K562 (cell line): ENCODE results near the gene ADAM8. TPM values are rescaled to one million over a fixed set of nuclear protein-coding genes. Genes with fewer than 3 reads are reported as not detected.

ENCODE experiments used
- CCNT2 ChIP-seq: IDR thresholded peaks from 2 replicates; pipeline ENCODE4 v1.6.1; 2011; ENCODE audit warnings: borderline replicate concordance, low read depth, mild to moderate bottlenecking, moderate library complexity, mixed read lengths, low read length; ENCODE audit not compliant: insufficient read length; ENCODE audit errors: extremely low read depth
- CHD1 ChIP-seq: fragments of 200-600 bp; sonication (generic); IDR thresholded peaks from one replicate; pipeline ENCODE4 v1.6.1; 2012; ENCODE audit warnings: mild to moderate bottlenecking, moderate library complexity, low read length, inconsistent platforms
- ESRRB ChIP-seq: fragments of 250-450 bp; sonication (Bioruptor Pico); IDR thresholded peaks from 2 replicates; pipeline ENCODE4 v1.5.0; 2020; ENCODE audit warnings: mild to moderate bottlenecking, moderate library complexity, borderline replicate concordance
- FOXA1 ChIP-seq: fragments of 450-650 bp; IDR thresholded peaks from 2 replicates; pipeline ENCODE4 v1.6.1; 2016; ENCODE audit warnings: mild to moderate bottlenecking, borderline replicate concordance
- FOXA3 ChIP-seq, 2 experiments: fragments of 450-650 bp in 1 of 2; sonication (generic) in 1 of 2; formaldehyde crosslinking; IDR thresholded peaks in 1 of 2; conservative IDR thresholded peaks in 1 of 2; 2 replicates each; pipeline versions ENCODE4 v1.4.0 to v1.8.0; 2020 to 2022; ENCODE audit warnings: mild to moderate bottlenecking in 2 of 2, missing genetic modification reagents in 1 of 2
- NR2C2 ChIP-seq, 2 experiments: fragments of 200-800 bp in 1 of 2; sonication (Bioruptor generic) in 1 of 2; sonication (generic) in 1 of 2; formaldehyde crosslinking in 1 of 2; IDR thresholded peaks; 2 replicates each; pipeline versions ENCODE4 v1.6.1 to v1.8.0; 2016 to 2022; ENCODE audit warnings: mild to moderate bottlenecking in 1 of 2, missing compliant biosample characterization in 1 of 2, missing genetic modification characterization in 1 of 2, missing genetic modification reagents in 1 of 2
- SP2 ChIP-seq: IDR thresholded peaks from 2 replicates; pipeline ENCODE4 v1.6.1; 2011; ENCODE audit warnings: mild to moderate bottlenecking, low read depth, low read length, moderate library complexity; ENCODE audit not compliant: poor library complexity, severe bottlenecking; ENCODE audit errors: extremely low read depth
- TAL1 ChIP-seq: fragments of 450-650 bp; IDR thresholded peaks from 2 replicates; pipeline ENCODE4 v1.6.1; 2016; ENCODE audit warnings: mild to moderate bottlenecking
- ZBTB7A ChIP-seq: IDR thresholded peaks from 2 replicates; pipeline ENCODE4 v1.6.1; 2011; ENCODE audit warnings: low read depth, mild to moderate bottlenecking, low read length, moderate library complexity, borderline replicate concordance; ENCODE audit not compliant: control insufficient read depth
- ZC3H11A ChIP-seq: IDR thresholded peaks from 2 replicates; pipeline ENCODE4 v1.6.1; 2012; ENCODE audit warnings: low read depth, low read length, improper control_type of control experiment
- ZNF407 ChIP-seq: fragments of 450-650 bp; IDR thresholded peaks from 2 replicates; pipeline ENCODE4 v1.6.1; 2016; ENCODE audit warnings: low read depth
- ZNF551 ChIP-seq: fragments of 250-450 bp; sonication (Bioruptor Pico); IDR thresholded peaks from 2 replicates; pipeline ENCODE4 v1.5.0; 2021; ENCODE audit warnings: mild to moderate bottlenecking, moderate library complexity
- polyA plus RNA-seq, 8 experiments: library from polyadenylated mRNA; depleted of rRNA in 4 of 8; stranded (reverse) in 5 of 8; unstranded in 3 of 8; fragments of >200 nt; fragmentation: Nextera tagmentation in 2 of 8; fragmentation: Illumina TruSeq in 1 of 8; extraction: Ambion mirVana in 2 of 8; extraction: Trizol in 1 of 8; gene quantifications; 2 replicates each; pipeline versions ENCODE4 v1.2.1 to v1.2.3, GENCODE V29; 2011 to 2014; ENCODE audit warnings: inconsistent platforms in 1 of 8, missing spikeins in 1 of 8
- total RNA-seq, 7 experiments: library from RNA; depleted of rRNA in 6 of 7; stranded (reverse); fragments of >200 nt in 6 of 7; fragmentation: Illumina TruSeq in 2 of 7; extraction: Trizol in 2 of 7; gene quantifications; 2 replicates each; pipeline versions ENCODE4 v1.2.1 to v1.2.3, GENCODE V29; 2011 to 2021; ENCODE audit warnings: low replicate concordance in 1 of 7
- TF ChIP-seq, protein P1 (sequence below): fragments of 450-650 bp; formaldehyde crosslinking; IDR thresholded peaks from 2 replicates; pipeline ENCODE4 v1.4.0; 2022; ENCODE audit warnings: mild to moderate bottlenecking, moderate library complexity
- TF ChIP-seq, protein P2 (sequence below): sonication (generic); formaldehyde crosslinking; IDR thresholded peaks from 2 replicates; pipeline ENCODE4 v1.8.0; 2022; ENCODE audit warnings: mild to moderate bottlenecking, missing genetic modification reagents, borderline replicate concordance

ADAM8 gene
- total and polyA plus RNA-seq, 9 of the 15 experiments (the other 6 are each of a cell fraction or from before 2014, with no cell fraction given): 0.07 to 7.0 (median 1.1) TPM

- TF ChIP-seq, protein P1, sequence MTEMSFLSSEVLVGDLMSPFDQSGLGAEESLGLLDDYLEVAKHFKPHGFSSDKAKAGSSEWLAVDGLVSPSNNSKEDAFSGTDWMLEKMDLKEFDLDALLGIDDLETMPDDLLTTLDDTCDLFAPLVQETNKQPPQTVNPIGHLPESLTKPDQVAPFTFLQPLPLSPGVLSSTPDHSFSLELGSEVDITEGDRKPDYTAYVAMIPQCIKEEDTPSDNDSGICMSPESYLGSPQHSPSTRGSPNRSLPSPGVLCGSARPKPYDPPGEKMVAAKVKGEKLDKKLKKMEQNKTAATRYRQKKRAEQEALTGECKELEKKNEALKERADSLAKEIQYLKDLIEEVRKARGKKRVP (CRISPR knock-in tag): no peak
- no peak for TF ChIP-seq NR2C2 (CRISPR knock-in tag; IDR thresholded peaks at IDR 0.05)
- peak; percentile 48; the same call in 1 of the 2 replicates for TF ChIP-seq NR2C2 (tag; IDR thresholded peaks at IDR 0.05)
- peak; percentile 70 for TF ChIP-seq TAL1
- peak; percentile 95 for TF ChIP-seq ZBTB7A
- TF ChIP-seq ZNF551: no peak
- TF ChIP-seq FOXA3 (CRISPR knock-in tag; conservative IDR thresholded peaks at IDR 0.05 in 1 of 2, IDR thresholded peaks at IDR 0.05 in 1 of 2): no peak
- TF ChIP-seq ZC3H11A: no peak
- TF ChIP-seq, protein P2, sequence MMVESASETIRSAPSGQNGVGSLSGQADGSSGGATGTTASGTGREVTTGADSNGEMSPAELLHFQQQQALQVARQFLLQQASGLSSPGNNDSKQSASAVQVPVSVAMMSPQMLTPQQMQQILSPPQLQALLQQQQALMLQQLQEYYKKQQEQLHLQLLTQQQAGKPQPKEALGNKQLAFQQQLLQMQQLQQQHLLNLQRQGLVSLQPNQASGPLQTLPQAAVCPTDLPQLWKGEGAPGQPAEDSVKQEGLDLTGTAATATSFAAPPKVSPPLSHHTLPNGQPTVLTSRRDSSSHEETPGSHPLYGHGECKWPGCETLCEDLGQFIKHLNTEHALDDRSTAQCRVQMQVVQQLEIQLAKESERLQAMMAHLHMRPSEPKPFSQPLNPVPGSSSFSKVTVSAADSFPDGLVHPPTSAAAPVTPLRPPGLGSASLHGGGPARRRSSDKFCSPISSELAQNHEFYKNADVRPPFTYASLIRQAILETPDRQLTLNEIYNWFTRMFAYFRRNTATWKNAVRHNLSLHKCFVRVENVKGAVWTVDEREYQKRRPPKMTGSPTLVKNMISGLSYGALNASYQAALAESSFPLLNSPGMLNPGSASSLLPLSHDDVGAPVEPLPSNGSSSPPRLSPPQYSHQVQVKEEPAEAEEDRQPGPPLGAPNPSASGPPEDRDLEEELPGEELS (CRISPR knock-in tag): no peak
- TF ChIP-seq SP2: no peak
- TF ChIP-seq ESRRB (CRISPR knock-in tag): no peak
- TF ChIP-seq CHD1: no peak
- TF ChIP-seq ZNF407: no peak
- peak; percentile 76 for TF ChIP-seq CCNT2
- TF ChIP-seq FOXA1: no peak
These were observed 31.0 kb downstream of the ADAM8 start (continued) for GRCh38 chr10:133245439-133246235.
